Esophagus mucosa (tissue), 1 donor: Measurements from ENCODE around the gene MRPL41. TPM values are rescaled to one million over a fixed set of nuclear protein-coding genes. Genes with fewer than 3 reads are reported as not detected.
"Not testable (repeated sequence)": the region's sequence is repeated elsewhere in the genome, so short reads cannot be mapped to it uniquely, and the experiment has no call there.

ENCODE experiments used
- ATAC-seq: fragments of 200-7000 bp; cut with Tn5 transposase; one replicate; pipeline ENCODE4 v1.9.1; 2020
- total RNA-seq: library from RNA; stranded (reverse); gene quantifications from one replicate; pipeline ENCODE4 v1.2.4, GENCODE V29; 2023
- donor health status: DM: yes; HTN: yes; CAD: no.

MRPL41 gene
- total RNA-seq, 1 donor from 2014 or later, result 36.9 TPM

DNA sequence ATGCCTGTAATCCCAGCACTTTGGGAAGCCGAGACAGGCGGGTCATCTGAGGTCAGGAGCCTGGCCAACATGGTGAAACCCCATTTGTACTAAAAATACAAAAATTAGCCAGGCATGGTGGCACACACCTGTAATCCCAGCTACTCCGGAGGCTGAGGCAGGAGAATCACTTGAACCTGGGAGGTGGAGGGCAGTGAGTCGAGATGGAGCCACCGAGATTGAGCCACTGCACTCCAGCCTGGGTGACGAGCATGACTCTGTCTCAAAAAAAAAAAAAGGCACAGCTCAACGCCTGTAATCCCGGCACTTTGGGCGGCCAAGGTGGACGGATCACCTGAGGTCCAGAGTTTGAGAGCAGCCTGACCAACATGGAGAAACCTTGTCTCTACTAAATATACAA is 2.0 kb downstream of the MRPL41 start:
- not testable (repeated sequence) for ATAC-seq

DNA sequence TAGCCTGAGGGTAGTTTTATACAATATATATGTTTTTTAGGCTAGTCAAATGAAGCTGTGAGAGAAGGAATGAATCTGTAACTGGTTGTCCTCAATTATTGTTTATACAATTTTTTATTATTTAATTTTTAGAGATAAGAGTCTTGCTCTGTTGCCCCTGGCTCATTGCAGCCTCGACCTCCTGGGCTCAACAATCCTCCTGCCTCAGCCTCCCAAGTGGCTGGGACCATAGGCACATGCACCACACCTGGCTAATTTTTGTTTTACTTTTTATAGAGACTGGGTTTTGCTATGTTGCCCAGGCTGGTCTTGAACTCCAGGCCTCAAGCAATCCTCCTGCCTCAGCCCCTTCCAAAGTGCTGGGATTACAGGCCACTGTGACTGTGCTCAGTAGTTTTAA is 2.7 kb downstream of the MRPL41 start:
- no peak for ATAC-seq

DNA sequence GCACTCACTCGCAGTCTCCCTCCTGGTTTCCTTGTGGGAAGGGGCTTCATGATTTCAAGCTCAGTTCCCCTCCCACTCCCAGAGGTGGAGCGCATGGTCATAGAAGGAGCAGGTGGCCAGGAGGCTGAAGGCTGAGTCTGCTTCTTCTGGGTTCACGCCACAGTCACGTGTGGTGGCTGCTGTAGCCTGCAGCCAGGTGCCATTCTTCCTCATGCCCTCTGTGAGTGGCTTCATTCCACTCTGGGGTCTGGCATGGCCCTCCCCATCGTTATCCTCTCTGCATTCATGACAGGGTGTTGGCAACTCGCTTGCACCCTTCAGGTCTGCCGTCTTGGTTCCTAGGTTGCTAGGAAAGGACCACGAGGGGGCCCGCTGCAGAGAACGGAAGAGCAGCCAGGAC is 3.5 kb downstream of the MRPL41 start:
- no peak for ATAC-seq

DNA sequence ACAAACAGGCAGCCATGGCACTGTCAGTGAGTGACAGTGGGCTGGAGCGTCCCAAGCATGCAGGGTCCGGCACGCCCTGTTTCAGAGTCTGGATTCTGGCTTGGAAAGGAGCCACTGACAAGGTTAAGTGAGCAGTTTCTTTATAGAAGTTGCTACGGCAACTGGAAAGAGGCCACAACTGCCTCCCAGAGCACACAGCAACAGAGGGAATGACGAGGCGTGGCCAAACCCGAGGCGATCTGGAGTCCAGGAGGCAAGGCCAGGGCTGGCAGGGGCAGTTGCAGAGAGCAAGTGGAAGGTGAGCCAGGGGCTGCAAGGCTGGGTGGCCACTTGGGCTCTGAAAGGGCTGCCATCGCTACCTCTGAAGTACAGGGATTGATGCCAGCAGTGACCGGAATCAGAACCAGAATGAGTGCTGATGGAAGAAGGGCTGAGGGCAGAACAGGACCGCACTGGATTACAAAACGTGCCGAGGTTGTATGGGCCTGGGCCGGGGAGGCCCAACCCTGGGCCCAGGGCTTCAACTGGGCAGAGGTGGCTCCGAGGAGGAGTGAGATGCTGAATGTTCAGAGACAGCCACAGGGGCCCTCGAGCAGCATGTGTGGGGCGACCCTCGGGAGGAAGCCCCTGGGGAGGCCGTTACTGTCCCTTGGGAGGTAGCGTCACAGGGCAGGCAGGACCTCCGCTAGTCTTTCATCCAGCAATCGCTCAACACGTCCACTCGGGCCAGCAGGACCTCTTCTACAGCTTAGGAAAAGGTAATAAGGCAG is 4.6 kb downstream of the MRPL41 start:
- ATAC-seq, result no peak

DNA sequence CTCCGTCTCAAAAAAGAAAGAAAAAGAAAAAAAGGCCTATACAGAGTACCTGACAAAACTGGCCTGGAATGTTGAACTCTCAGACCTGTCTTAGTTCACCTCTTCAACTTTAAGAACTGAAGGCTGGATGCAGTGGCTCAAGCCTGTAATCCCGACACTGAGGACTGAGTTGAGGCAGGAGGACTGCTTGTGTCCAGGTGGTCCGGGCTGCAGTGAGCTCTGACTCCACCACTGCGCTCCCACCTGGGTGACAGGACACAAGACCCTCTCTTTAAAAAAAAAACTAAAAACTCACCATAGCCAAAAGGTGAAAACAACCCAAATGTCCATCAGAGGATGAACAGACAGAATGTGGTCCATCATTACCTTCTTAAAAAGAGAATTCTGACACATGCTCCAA is 6.4 kb downstream of the MRPL41 start:
- no peak for ATAC-seq

DNA sequence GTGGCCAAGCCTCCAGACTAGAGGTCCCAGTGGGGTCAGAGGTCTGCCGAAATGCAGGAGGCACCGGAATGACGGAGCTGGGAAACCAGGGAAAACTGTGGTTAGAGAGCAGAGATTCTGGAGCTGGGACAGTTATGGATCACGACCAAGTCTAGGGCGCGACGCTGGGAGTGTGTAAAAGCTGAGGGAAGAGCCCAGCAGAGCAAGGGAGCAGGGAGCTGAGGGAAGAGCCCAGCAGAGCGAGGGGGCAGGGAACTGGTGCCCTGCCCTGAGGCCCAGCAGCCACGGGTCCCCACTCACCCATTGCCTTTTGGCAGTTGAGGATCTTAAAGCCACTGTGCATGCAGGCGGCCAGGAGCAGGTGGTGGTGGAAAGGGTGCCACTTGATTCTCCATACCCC is 12.5 kb downstream of the MRPL41 start:
- ATAC-seq, result no peak

DNA sequence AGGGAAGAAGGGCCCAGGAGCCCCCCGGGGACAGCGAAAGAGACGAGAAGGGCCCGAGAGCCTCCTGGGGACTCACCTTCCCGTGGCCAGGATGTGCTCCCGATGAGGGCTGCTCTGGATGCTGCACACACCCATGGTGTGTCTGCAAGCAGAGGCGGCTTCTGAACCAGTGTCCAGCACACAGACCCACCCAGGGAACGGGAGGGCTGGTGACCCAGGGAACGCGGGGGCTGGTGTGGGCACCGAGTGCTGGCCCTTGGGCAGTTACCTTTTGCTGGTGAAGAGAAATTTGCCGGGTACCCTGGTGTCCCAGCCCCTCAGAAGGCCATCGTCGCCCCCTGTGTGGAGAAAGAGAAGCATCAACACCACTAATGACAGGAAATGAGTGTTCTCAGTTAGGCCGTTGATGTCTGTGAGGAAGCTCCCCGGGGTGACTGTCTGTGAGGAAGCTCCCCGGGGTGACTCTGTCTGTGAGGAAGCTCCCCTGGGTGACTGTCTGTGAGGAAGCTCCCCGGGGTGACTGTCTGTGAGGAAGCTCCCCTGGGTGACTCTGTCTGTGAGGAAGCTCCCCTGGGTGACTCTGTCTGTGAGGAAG is 13.2 kb downstream of the MRPL41 start:
- no peak for ATAC-seq

DNA sequence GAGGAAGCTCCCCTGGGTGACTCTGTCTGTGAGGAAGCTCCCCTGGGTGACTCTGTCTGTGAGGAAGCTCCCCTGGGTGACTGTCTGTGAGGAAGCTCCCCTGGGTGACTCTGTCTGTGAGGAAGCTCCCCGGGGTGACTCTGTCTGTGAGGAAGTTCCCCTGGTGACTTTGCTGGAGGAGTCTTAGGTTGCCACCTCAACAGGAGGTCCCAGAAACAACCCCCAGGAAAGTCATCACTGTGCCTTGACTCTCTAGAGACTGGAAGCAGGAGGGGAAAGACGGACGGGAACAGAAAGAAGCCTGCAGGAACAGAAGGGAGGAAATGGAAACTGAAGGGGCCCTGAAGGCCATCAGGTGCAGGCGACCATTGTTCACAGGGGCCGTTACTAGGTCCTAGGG is 16.8 kb downstream of the MRPL41 start:
- not testable (repeated sequence) for ATAC-seq

DNA sequence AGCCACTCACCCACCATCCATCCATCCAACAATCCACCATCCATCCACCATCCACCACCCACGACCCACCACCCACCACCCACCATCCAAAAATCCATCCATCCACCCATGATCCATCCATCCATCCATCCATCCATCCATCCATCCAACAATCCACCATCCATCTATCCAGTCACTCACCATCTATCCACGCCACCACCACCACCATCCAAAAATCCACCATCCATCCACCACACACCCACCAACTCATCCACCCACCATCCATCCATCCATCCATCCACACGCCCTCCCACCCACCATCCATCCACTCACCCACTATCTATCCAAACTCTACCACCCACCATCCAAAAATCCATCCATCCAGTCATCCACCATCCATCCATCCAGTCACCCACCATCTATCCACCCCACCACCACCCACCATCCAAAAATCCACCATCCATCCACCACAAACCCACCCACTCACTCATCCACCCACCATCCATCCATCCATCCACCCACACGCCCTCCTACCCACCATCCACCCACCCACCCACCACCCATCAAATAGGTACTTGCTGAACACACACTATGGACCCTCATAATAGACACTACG is 18.0 kb downstream of the MRPL41 start:
- no peak for ATAC-seq

DNA sequence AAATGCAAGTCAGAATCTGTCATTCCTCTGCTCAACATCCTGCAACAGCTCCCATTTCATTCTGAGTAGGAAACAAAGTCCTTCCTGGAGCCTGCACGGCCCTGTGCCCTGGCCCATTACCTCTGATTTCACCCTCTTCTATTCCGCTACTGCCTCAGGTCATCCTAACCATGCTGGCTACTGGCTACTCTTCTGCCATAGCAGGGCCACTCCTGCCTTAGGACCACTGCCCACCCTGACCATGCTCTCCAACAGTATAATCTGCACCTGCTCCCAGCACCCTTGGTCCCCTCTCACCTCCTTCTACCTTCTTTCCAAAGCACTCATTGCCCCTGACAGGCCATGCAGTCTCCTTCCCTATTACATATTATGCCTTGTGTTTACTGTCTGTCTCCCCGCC is 18.9 kb downstream of the MRPL41 start:
- ATAC-seq, result no peak

DNA sequence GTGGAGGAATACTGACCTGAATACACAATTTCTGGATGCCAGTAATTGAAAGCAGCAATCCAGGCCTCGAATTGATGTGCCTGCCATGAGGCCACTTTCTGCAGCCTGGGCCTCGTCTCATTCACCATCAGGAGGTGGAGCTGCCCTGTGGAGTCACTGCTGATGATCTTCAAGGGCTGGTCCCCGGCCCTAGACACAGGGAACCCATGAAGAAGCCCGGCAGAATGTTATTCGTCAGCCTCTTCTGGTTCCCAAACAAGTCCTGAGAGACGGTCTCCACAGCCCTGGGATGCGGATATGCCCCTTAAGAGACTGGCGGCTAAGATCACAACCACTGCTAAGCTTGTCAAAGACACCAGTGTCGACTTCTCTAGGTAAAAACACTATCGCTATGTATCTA is 22.5 kb downstream of the MRPL41 start:
- ATAC-seq, result no peak

DNA sequence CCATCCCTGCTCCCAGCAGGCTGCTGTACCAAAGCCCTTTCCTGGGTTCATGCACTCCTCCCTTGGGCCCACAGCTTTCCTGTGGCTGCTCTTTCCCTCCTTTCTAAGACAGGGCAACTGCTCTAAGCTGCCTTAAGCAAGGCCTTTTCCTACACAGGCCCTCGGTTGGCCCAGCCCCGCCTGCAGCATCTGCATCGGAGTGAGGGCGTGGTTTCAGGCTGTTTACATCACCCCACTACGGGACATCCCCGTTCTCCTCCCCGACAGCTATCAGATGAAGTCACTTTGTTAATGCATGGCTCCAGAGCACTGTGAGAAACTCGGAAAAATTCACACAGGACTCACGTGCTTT is 23.7 kb downstream of the MRPL41 start:
- no peak for ATAC-seq

DNA sequence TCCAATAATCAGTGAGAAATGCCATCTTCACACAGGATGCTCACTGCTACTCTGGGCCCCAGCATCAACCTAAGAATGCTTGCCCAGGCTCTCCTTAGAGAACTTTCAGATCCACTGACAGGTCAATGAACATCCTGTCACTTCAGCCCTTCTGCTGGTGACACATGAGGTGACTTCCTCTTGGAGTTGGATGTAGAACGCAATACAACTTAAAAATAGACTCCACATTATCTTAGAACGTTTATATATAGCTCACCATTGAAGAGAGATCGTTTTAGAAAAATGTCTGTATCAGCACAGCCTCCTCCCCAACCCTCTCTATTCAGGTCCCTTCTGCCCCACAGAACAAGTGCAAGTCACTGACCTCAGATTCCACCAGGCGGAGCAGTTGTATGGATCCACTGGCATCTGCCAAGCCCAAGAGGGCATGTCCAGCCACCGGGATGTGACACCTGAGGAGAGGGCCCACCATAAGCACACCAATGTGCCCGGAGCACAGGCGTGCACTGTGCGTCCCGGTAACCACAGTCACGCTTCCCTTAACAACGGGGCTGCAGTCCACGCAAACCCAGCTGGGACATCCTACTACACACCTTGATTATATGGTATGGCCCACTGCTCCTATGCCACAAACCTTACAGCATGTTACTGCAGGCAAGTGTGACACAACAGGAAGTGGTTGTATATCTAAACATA is 24.2 kb downstream of the MRPL41 start:
- ATAC-seq, result no peak

DNA sequence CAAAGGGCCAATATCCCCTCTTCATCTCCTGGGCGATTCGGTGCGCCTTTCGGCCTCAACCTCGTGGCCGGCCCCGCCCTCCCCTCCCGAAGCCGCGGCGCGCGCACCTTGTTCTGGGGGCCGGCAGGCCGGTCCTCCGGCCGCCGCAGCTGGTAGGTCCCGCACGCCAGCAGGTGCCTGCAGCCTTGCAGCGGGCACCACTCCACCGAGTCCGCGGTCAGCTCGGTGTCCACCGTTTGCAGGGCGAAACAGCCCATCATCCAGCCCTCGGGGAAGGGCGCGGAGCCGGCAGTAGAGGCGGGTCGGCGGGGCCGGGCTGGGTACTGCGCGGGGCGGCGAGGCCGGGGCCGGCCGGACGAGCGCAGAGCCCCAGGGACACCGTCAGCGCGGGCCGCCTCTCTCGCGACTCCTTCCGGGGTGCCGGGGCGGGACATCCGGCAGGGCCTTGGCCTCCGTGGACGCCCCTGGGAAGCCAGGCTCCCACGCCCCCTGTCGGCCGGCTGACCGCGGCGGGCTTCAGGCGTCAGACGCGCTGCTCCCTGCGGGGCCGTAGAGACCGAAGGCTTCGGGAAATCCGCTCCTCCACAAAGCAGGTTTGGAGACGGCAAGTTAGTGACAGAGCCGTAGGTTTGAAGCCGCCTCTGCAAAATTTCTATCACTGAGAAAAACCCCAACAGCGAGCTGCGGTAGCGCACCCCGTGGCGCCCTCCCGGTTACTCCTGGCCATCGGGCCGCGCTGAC is 27.0 kb downstream of the MRPL41 start, which contains the start of gene DPH7:
Gene DPH7 (minus strand): TSS at position 408 of the 741 bp plus-strand sequence. CDS start 148 bp downstream, at position 260.
- ATAC-seq, result peak; percentile 95

DNA sequence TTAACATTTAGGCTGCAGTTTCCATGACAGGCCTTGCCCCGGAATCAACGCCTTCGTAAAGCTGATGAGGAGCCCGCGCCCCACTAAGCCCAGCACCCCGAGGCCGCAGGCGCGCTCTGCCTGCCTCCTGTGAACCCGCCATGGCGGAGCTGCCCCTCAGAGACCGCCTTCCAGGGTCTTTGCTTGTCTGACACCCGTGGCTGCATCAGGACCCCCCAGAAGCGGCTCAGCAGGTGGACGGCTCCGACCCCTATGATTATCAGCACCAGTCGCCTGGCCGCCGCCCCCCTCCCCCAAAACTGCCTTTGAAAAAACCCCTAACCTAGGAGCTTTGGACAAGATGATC is 27.6 kb downstream of the MRPL41 start:
- ATAC-seq, result no peak

DNA sequence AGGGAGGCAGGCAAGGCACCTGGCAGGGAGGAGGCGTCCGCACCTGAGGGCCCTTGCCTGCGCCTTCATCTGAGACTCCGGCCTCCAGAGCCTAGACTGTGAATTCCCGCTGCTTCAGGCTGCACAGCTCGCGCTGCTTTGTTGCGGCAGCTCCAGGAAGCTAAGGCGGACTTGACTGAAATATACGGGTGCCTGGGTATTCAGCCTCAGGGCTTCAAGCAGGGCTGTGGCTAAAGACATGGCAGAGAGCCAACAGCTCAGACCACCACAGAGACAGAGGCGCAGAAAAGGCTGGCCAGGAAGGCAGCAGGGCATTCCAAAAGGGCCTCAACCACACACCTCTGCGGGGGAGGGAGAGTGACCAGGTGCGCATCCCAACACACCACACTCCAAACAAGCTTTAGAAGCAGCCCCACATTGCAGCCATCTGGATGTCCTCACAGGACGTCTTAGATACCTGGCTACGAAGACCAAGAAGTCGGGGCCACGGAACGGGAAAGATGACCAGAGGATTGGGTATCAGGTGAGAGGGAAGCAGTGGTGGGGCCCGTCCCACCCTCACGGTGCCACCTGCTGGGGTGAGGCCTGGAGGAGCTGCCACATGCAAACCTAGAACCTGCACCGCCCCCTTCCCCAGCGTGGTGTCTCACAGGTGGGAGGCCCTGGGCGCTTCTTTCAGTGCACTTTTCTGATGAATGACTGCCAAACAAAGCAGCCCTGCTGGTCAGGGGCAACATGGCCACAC is 28.7 kb downstream of the MRPL41 start:
- no peak for ATAC-seq

DNA sequence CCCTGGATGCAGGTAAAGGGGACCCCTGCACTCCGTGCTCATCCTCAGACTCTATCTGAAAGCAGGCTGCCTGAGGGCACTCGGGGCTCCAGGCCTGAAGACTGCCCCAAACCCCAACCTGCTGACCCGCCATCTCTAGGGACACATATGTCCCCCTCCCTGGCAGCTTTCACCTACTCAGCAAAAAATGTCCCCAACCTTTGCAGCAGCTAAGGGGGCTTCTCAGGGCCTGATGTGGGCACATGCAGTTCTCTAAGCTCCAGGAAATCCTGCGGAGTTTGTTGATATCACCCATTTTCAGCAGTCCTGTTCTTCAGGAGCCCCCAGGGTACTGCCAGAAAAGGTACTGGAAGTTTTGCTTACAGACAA is 29.3 kb downstream of the MRPL41 start:
- no peak for ATAC-seq

DNA sequence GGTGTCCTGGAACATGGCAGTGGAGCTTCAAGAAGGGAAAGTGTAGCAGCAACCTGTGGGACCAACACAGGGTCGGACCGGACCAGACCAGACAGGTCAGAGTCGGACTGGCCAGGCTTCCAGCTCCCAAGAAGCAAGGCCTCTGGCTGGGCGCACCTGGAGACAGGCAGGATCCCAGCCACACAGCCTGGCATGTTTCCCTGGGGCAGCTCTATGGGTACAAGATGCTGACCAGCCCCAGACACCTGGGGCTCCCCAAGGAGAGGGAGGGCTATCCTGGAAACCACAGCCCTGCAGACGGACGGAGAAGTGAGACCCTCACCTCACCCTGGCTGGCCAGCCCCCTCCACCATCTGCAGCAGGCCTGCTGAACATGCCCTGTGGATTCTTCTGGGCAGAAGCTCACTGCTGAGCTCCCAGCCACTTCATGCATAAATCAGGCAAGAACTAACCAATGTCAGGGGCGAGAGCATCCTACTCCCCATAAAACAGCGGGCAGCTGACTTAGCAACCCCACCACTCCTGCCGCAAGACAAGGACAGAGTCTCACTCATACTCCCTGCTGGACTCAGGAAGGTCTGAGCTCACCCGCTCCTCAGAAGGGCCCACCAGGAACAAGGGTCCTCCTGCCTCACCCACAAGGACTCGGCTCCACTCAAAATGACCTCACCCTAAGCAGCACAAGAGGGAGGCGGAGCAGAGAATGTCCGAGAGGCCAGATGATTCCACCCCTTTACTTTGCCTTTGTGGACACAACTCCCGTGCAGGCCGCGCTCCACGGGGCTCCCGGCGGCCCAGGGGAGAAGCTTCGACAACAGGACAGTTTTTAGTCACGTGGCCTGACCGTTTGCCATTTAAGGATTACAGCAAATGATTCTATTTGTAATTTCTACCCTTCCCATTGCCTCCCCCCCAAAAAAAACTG is 29.9 kb downstream of the MRPL41 start:
- no peak for ATAC-seq

DNA sequence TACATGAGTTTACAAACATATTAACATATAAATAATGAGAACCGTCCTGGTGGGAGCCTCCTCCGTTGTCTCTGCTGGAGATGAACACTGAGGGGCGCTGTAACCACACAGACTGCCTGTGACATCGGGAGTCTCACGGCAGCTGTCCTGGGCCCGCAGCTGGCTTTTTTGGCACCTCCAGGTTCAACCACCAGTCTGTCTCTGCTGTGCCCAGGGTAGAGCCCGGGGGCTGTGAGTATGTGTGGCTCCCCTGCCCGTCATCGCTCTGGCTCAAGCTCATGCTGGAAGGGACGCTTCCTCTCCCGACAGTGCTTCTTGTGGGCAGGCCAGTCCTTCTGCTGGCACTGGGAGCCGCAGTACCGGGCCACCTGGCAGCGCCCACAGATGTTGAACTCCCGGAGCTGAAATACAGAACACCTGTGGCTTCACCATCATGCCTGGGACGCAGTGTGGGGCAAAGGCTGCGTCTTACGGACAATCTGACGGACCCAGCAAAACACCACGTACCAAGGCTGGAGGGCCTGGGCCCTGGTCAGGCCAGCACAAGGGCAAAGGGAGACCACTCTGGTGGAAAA is 30.7 kb downstream of the MRPL41 start:
- no peak for ATAC-seq

DNA sequence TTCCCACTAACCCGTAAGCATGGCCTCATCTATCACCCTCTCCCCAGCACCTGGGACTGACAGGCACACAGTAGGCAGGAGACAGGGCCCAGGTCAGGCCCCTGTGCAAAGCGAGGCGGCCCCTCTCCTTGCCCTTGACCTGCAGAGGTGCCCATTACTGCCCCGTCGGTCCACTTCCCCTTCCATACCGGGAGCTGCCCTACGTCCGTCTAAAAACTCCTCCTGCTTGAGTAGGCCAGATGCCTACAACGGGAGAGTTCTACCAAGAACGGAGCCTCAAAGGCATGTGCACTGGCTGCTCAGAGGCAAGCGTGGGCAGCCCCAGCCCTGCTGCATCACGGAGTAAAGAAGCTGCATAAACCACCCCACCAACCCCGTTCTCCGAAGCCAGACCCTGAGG is 31.7 kb downstream of the MRPL41 start:
- no peak for ATAC-seq

DNA sequence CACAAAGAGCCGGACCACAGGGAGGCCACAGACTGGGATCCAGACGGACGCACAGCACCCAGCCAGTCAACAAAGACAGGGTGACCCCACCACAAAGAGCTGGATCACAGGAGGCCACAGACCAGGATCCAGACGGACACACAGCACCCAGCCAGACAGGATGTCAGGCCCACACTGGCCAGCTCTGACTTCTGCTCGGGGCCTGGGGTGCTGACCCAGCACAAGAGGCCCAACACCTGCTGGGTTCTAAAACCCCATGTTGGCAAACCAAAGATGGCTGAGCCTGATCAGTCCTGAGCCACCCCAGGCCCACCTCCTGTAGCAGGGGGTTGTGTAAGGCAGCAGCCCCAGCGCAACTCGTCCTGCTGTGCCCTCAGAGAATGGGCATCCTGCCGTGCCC is 32.3 kb downstream of the MRPL41 start:
- ATAC-seq, result no peak
